ENCODE results near the gene VSNL1. TPM values are rescaled to one million over a fixed set of nuclear protein-coding genes. Genes with fewer than 3 reads are reported as not detected.
"Not testable (repeated sequence)": the region's sequence is repeated elsewhere in the genome, so short reads cannot be mapped to it uniquely, and the experiment has no call there.

VSNL1 gene
- total RNA-seq, 2 donors from 2014 or later: 25.2 to 26.6 TPM

DNA sequence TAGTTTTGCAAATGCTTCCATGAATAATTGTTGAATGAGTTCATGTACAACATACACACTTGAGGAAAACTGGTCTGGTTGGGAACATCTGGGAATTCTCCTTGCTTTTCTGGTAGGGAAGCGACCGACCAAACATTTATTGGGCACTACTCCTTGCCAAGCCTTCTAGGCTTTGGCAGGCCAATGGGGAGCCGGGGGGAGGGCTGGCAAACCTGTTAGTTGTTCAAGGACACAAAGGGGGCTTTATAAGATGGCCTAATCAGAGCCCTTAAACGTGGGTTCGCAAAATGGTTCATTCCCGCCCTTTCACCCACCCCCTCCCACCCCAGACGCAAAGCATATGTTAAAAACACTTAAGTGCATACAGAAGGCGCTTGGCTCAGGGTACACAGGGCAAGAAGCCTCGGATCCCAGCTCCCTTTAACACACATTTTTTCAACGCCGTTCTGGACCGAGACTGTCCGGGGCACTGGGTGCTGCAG, 844 bp upstream of the VSNL1 start:
- ATAC-seq (peak; percentile 54 to 66), DNase-seq (peak; percentile 24)
- intact Hi-C loops (cut with DNase I): loop anchor here in 1 of 2 donors (2.0 to 5.0 kb wide), 2 partner anchors 63 to 108 kb away; no protein-coding TSS in a partner anchor

- intact Hi-C loops (cut with DNase I): loop anchor here in 1 of 2 donors (5.0 kb wide), 1 partner anchor 106 kb away; no protein-coding TSS in a partner anchor
- ATAC-seq (no peak), DNase-seq (no peak)
Measured at GRCh38 chr2:17540813-17541530, 476 bp downstream of the VSNL1 start.

DNA sequence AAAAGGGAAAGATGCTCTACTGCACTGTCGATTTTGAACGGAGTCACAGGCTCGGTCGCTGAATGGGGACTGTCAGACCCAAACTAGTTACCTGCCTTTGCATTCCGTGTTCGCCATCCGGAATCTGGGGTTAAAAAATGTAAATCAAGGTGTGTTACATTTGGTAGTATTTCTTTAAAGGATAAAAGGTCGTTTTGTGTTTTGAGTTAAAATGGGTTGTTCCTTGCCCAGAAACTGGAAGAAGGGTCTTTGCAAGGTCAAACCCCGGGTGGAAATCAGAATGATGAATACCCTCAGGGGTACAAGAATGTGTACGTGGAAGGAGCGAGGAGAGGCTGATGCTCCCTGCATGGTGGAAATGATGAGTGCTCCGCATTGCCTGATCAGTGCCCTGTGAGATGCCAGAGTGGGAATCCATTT, 1.0 kb downstream of the VSNL1 start:
- intact Hi-C loops (cut with DNase I): loop anchor here in 1 of 2 donors (5.0 kb wide), 1 partner anchor 106 kb away; no protein-coding TSS in a partner anchor

GRCh38 chr2:17542471-17542870, 2.0 kb downstream of the VSNL1 start:
- ATAC-seq (no peak), DNase-seq (no peak)
- intact Hi-C loops (cut with DNase I): loop anchor here in 1 of 2 donors (5.0 kb wide), 1 partner anchor 105 kb away; no protein-coding TSS in a partner anchor

More for the DNA sequence above, 1.0 kb downstream of the VSNL1 start:
- DNase-seq (no peak), ATAC-seq (no peak)

DNA sequence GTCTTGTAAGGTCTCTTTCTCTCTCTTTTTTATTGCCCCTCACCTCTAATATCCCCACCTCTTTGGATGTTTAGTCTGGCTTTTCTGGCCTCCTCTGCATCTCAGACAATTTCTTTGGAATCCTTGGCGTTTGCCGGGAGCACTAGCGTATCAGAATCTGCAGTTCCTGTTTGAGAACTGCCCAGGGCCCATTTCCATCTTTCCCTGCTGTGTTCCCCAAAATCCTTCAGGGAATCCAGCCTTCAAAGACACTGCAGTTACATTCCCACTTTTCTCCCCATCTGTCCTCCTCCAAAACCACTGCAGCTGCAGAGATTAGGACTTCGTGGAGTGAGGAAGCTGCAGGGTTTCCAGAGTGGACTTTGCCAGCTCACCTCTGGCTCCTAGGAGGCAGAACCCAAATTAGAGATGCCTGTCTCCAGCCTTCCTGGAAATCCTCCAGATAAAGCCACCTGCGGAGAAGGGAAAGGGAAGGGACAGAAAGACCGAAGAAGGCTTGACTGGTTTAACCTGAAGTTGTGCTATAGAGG, 2.7 kb downstream of the VSNL1 start:
- DNase-seq (no peak), ATAC-seq (no peak)
- intact Hi-C loops (cut with DNase I): loop anchor here in 1 of 2 donors (5.0 kb wide), 1 partner anchor 104 kb away; no protein-coding TSS in a partner anchor

DNA sequence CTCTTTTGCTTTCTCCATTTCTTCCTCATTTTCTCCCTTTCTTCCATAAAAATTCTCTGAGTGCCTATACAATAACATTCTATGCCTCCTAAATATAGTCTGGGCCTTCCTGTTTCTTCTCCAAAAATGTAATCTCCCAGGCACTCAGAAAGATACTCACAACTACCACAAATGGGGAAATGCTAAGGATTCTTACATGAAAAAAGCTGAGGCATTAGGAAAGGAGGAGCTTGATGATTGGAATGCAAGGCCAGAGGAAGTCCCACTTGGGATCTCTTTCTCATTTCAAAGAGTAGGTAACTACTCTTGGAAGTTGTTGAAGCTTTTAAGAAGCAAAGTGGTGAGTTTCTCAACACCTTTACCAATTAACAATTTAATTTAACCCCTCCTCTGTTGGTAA, 3.4 kb downstream of the VSNL1 start:
- no peak for ATAC-seq
- no peak for DNase-seq
- intact Hi-C loops (cut with DNase I): loop anchor here in 1 of 2 donors (5.0 kb wide), 1 partner anchor 103 kb away; no protein-coding TSS in a partner anchor

DNA sequence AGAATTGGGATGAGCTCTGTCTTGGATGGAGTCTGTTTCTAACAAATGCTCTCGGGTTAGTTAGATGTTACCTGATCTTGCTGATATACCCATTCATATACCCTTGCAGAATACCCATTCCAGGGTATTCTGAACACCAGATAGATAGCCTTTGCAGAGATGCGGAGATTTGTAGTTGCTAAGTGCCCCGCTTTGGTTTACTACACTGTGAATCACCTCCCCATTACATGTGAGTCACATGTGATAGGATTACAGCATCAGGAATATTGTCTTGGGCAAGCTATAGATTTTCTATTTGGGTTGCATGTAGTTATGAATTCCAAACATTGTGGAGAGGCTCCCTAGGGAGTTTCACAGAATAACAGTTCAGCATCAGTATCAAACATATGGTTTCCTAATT, 3.8 kb downstream of the VSNL1 start:
- intact Hi-C loops (cut with DNase I): loop anchor here in 1 of 2 donors (5.0 kb wide), 1 partner anchor 103 kb away; no protein-coding TSS in a partner anchor
- DNase-seq (no peak), ATAC-seq (no peak)

DNA sequence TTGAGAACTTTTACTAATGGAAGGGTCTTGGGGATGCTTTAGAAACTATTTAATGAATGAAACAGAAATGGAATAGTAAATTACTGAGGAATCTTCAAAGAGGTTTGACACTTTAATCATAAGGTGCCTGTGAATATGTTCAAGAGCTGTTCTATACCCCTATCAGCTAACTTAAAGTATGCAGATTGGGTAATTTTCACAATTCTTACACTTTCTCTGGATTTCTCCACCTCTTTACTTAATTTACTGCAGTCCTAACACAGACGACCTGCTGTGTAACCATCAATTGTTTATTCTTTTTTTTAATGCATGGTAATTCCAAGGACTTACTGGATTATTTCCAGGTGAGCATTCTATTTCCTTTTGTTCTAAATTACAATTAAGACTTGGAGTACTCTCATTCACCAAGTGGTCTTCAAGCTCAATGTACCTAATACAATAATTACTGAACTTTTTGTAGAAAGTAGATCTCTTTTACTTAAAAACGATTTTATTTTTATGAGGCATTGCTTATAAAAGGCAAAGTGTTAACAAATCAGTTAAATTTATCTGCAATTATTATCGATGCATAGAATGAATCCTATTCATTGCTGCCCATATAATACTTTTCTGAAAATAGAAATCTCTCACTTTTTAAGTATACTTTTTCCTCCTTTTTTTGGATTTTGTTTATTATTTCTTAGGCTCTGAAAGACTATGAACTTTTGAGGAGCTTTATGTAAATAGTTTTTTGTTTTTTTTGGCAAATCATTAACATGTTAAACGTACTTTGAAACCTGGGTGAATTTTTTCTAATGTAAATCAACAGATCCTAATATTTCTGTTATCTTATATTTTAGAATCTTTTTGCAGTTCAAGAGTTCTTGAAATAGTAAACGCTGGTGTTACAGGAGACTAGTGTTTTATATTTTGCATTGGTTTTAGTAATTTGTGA, 5.5 kb downstream of the VSNL1 start:
- intact Hi-C loops (cut with DNase I): no loop called here
- DNase-seq: no peak
- no peak for ATAC-seq

- no peak for DNase-seq
- intact Hi-C loops (cut with DNase I): no loop called here
- ATAC-seq: no peak
Measured at GRCh38 chr2:17547237-17547636, 6.7 kb downstream of the VSNL1 start.

DNA sequence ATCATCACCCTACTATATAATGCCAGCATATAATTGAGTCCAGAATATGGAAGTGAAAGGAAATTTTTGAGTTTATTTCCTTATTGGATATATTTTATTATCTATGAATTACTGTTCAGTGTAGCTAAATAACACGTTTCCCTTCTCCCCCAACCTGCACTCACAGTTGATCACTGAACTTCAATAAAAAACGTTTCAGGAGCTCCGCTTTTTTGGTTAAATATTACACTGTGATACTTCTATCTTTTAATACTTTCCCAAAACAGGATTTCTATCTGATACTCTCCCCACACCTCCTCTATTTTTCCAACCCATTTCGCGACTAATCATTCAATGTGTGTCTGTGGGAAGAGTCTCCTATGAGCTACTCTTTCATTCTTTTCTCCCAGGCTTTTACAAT, 7.2 kb downstream of the VSNL1 start:
- intact Hi-C loops (cut with DNase I): no loop called here
- DNase-seq: no peak
- no peak for ATAC-seq

DNA sequence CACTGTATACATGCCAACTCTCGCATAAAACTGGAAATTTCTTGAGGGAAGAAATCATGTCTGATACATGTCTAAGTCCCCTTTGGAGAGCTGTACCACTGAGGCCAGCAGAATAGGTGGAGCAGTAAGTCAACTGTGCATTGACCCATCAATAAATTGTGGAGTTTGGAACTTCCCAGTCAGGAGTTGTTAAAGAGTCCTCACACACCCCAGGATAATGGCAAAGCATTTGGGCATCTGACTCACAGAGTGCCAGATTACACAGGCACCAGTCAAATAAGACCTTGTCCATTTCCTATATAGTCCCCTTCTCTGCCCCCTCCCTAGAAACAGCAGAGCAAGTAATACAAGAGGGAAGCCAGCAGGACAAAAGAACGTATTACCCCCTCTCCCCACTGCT, 10.4 kb downstream of the VSNL1 start:
- intact Hi-C loops (cut with DNase I): no loop called here
- DNase-seq: no peak
- no peak for ATAC-seq

- DNase-seq: no peak
- no peak for ATAC-seq
- intact Hi-C loops (cut with DNase I): no loop called here
Measured at GRCh38 chr2:17555150-17555549, 14.7 kb downstream of the VSNL1 start.

- intact Hi-C loops (cut with DNase I): no loop called here
- ATAC-seq (no peak), DNase-seq (no peak)
Measured at GRCh38 chr2:17557596-17557995, 17.1 kb downstream of the VSNL1 start.

- ATAC-seq (no peak), DNase-seq (no peak)
- intact Hi-C loops (cut with DNase I): no loop called here
Measured at GRCh38 chr2:17558053-17558452, 17.6 kb downstream of the VSNL1 start.

DNA sequence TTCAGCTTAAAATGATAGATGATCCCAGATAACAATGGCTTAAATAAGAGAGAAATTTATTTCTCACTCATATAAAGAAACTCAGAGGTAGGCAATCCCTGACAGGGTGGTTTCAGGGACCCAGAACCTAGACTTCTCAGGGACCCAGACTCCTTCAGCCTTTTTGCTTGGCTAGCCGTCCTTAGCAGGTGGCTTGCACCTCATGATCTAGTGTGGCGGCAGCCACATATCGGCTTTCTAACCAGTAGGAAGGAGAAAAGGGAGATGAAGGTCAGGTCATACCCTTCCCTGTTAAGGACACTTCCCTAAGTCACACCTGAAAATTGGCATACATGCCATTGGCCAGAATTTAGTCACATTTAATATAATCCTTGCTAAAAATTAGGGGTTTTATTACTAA, 18.4 kb downstream of the VSNL1 start:
- intact Hi-C loops (cut with DNase I): no loop called here
- no peak for DNase-seq
- ATAC-seq: no peak

DNA sequence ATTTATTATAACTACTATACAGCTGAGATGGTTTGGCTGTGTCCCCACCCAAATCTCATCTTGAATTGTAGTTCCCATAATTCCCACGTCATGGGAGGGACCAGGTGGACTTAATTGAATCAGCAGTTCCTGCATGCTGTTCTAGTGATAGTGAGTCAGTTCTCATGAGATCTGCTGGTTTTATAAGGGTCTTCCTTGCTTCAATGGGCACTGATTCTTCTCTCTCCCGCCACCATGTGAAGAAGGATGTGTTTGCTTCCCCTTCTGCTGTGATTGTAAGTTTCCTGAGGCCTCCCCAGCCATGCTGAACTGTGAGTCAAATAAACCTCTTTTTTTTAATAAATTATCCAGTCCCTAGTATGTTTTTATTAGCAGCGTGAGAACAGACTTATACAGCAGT, 25.2 kb downstream of the VSNL1 start:
- intact Hi-C loops (cut with DNase I); DNase-seq; ATAC-seq: not testable (repeated sequence)

- DNase-seq (no peak), ATAC-seq (no peak)
- intact Hi-C loops (cut with DNase I): no loop called here
Measured at GRCh38 chr2:17571681-17572080, 31.2 kb downstream of the VSNL1 start.

DNA sequence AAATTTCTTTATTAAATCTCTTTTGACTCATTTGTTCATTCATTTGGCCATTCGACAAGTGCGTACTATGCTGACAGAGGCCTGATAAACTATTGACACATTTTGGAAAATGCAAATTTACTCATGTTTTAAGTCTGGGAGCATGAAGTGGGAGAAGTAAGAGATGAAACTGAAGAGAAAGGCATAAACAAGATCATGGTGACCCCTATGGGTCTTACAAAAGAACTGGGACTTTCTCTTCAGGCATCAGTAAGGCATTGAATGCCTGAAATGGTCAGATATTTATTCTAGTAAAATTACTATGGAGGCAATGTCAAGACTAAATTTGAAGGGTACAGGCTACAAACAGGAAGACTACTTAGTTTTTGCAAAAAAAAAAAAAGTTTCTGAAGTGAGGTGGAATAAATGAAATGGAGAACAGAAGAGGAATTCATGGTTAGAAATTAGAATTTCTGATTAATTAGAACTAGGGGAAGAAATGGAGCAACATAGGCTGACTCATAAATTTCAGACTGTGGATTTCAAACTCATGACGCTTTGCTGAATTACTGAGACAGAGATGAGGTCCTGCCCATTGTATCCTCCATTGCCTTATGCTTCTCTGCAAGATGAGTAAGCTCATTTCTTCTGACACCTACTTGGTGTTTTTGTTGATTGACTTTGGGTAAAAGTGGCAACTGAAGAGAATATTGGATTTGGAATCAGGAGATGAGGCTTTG, 32.7 kb downstream of the VSNL1 start:
- ATAC-seq (no peak), DNase-seq (no peak)
- intact Hi-C loops (cut with DNase I): no loop called here

- intact Hi-C loops (cut with DNase I): no loop called here
- ATAC-seq: no peak
- DNase-seq: no peak
Measured at GRCh38 chr2:17573804-17574175, 33.3 kb downstream of the VSNL1 start.
